ENCODE results near the gene ISL1.

Gene ISL1

GRCh38 chr5:51383131-51384121 is at the start of gene ISL1:
TSS of gene ISL1 (plus strand) at chr5:51383448. CDS start at chr5:51383672, 224 bp downstream.
- in situ Hi-C loops (cut with MboI; ENCODE audit: low pct_unique_long_range_greater_than_20kb, low sequenced_read_pairs) = no loop called here

GRCh38 chr5:51336878-51337277 is 46.4 kb upstream of the ISL1 start:
- no peak for DNase-seq
- in situ Hi-C loops (cut with MboI; ENCODE audit: low pct_unique_long_range_greater_than_20kb, low sequenced_read_pairs) = no loop called here

More at GRCh38 chr5:51383131-51384121, at the start of gene ISL1:
- DNase-seq = peak; percentile 96

GRCh38 chr5:51345106-51345505 is 38.1 kb upstream of the ISL1 start:
- in situ Hi-C loops (cut with MboI; ENCODE audit: low pct_unique_long_range_greater_than_20kb, low sequenced_read_pairs) = no loop called here
- DNase-seq = no peak

- no peak for DNase-seq
- in situ Hi-C loops (cut with MboI; ENCODE audit: low pct_unique_long_range_greater_than_20kb, low sequenced_read_pairs) = no loop called here
Observed at GRCh38 chr5:51347157-51347556, 36.1 kb upstream of the ISL1 start.

- DNase-seq = no peak
- in situ Hi-C loops (cut with MboI; ENCODE audit: low pct_unique_long_range_greater_than_20kb, low sequenced_read_pairs) = no loop called here
Observed at GRCh38 chr5:51347704-51348103, 35.5 kb upstream of the ISL1 start.

- in situ Hi-C loops (cut with MboI; ENCODE audit: low pct_unique_long_range_greater_than_20kb, low sequenced_read_pairs) = no loop called here
- DNase-seq = no peak
Observed at GRCh38 chr5:51371052-51371451, 12.2 kb upstream of the ISL1 start.

- no peak for DNase-seq
- in situ Hi-C loops (cut with MboI; ENCODE audit: low pct_unique_long_range_greater_than_20kb, low sequenced_read_pairs) = no loop called here
Observed at GRCh38 chr5:51373880-51374523, 9.2 kb upstream of the ISL1 start.

GRCh38 chr5:51375084-51375483 is 8.2 kb upstream of the ISL1 start:
- in situ Hi-C loops (cut with MboI; ENCODE audit: low pct_unique_long_range_greater_than_20kb, low sequenced_read_pairs) = no loop called here
- no peak for DNase-seq

- in situ Hi-C loops (cut with MboI; ENCODE audit: low pct_unique_long_range_greater_than_20kb, low sequenced_read_pairs) = no loop called here
- no peak for DNase-seq
Observed at GRCh38 chr5:51376509-51376908, 6.7 kb upstream of the ISL1 start.

- no peak for DNase-seq
- in situ Hi-C loops (cut with MboI; ENCODE audit: low pct_unique_long_range_greater_than_20kb, low sequenced_read_pairs) = no loop called here
Observed at GRCh38 chr5:51377151-51378060, 5.8 kb upstream of the ISL1 start.

- no peak for DNase-seq
- in situ Hi-C loops (cut with MboI; ENCODE audit: low pct_unique_long_range_greater_than_20kb, low sequenced_read_pairs) = no loop called here
Observed at GRCh38 chr5:51378061-51378409, 5.2 kb upstream of the ISL1 start.

- DNase-seq = peak; percentile 57
- in situ Hi-C loops (cut with MboI; ENCODE audit: low pct_unique_long_range_greater_than_20kb, low sequenced_read_pairs) = no loop called here
Observed at GRCh38 chr5:51378448-51379330, 4.6 kb upstream of the ISL1 start.

- in situ Hi-C loops (cut with MboI; ENCODE audit: low pct_unique_long_range_greater_than_20kb, low sequenced_read_pairs) = no loop called here
Observed at GRCh38 chr5:51379331-51379700, 3.9 kb upstream of the ISL1 start.

GRCh38 chr5:51380603-51381207 is 2.5 kb upstream of the ISL1 start:
- DNase-seq = peak; percentile 65
- in situ Hi-C loops (cut with MboI; ENCODE audit: low pct_unique_long_range_greater_than_20kb, low sequenced_read_pairs) = no loop called here

More at GRCh38 chr5:51379331-51379700, 3.9 kb upstream of the ISL1 start:
- DNase-seq = no peak

GRCh38 chr5:51381761-51382474 is 1.3 kb upstream of the ISL1 start:
- in situ Hi-C loops (cut with MboI; ENCODE audit: low pct_unique_long_range_greater_than_20kb, low sequenced_read_pairs) = no loop called here
- DNase-seq = no peak

GRCh38 chr5:51382521-51383130 is 622 bp upstream of the ISL1 start:
- in situ Hi-C loops (cut with MboI; ENCODE audit: low pct_unique_long_range_greater_than_20kb, low sequenced_read_pairs) = no loop called here
- DNase-seq = peak; percentile 60

GRCh38 chr5:51384281-51384840 is 1.1 kb downstream of the ISL1 start:
- peak; percentile 8 for DNase-seq
- in situ Hi-C loops (cut with MboI; ENCODE audit: low pct_unique_long_range_greater_than_20kb, low sequenced_read_pairs) = no loop called here
